ENCODE measurements around the gene PHF8. TPM values are rescaled to one million over a fixed set of nuclear protein-coding genes. Genes with fewer than 3 reads are reported as not detected.

The PHF8 gene
- total and polyA plus RNA-seq, 9 donors: 11.7 to 39.7 (median 33.4) TPM

DNA sequence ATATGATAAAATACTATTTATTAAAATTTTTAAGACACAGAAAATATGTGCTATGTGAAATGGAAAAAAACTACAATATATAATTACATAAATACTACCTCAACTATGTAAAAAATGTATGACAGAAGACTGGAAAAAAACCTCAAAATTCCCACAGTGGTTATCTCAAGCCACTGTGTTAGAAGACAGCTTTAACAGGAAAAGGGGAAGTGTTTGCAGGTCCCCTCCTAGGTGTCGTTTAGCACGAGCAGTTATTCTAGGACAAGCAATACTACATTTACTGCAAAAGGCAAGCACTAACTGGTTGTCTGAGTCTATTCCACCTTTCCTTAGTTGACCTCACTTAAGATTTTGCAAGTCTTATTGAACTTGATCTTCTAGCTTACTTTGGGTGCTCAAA, 44.9 kb upstream of the PHF8 start:
- Histone ChIP-seq H3K9me3 (no peaks in the 10 kb centered on the region), H3K4me3 (no peak overlapping the region), H3K36me3 (no peaks in the 10 kb centered on the region), H3K27ac (no peak overlapping the region), H3K27me3 (no peaks in the 10 kb centered on the region), H3K4me1 (ENCODE audit: insufficient read depth) (no peaks in the 10 kb centered on the region)
- no peak for DNase-seq
- 69 to 75% (median 74%) methylated on average over 2 of the region's 2 CpGs for WGBS, 3 donors
- intact Hi-C loops (cut with DNase I): no loop called here
- TF ChIP-seq POLR2A (IDR thresholded peaks at IDR 0.05) (no peak), EP300 (IDR thresholded peaks at IDR 0.05) (no peak)
- TF ChIP-seq, protein P1, sequence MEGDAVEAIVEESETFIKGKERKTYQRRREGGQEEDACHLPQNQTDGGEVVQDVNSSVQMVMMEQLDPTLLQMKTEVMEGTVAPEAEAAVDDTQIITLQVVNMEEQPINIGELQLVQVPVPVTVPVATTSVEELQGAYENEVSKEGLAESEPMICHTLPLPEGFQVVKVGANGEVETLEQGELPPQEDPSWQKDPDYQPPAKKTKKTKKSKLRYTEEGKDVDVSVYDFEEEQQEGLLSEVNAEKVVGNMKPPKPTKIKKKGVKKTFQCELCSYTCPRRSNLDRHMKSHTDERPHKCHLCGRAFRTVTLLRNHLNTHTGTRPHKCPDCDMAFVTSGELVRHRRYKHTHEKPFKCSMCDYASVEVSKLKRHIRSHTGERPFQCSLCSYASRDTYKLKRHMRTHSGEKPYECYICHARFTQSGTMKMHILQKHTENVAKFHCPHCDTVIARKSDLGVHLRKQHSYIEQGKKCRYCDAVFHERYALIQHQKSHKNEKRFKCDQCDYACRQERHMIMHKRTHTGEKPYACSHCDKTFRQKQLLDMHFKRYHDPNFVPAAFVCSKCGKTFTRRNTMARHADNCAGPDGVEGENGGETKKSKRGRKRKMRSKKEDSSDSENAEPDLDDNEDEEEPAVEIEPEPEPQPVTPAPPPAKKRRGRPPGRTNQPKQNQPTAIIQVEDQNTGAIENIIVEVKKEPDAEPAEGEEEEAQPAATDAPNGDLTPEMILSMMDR (IDR thresholded peaks at IDR 0.05): no peak

DNA sequence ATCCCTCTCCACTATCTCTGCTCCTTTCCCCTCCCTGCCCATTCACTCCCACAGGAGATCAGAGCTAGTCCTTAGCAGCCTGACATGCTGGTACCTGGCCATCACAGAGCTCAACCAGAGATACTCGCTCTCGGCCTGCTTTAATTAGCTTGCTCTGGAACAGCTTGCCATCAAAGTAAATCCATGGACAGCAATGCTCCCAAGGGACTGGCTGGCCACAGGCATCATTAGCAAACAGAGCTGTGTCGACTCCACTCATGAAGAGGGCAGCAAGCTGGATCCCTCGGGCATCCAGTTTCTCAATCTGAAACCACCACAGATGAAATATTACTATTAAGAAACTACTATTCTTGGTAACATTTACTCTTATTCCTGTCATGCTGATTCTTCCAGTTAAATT, 43.4 kb upstream of the PHF8 start:
- Histone ChIP-seq H3K4me3 (no peak overlapping the region), H3K27me3 (no peaks in the 10 kb centered on the region), H3K36me3 (no peaks in the 10 kb centered on the region), H3K9me3 (no peaks in the 10 kb centered on the region), H3K4me1 (ENCODE audit: insufficient read depth) (no peaks in the 10 kb centered on the region), H3K27ac (no peak overlapping the region)
- no peak for DNase-seq
- intact Hi-C loops (cut with DNase I): no loop called here
- no peak for TF ChIP-seq EP300 (IDR thresholded peaks at IDR 0.05)
- TF ChIP-seq POLR2A (IDR thresholded peaks at IDR 0.05): no peak
- TF ChIP-seq, protein P1 (IDR thresholded peaks at IDR 0.05): no peak
- WGBS, 3 donors: 71 to 76% (median 74%) methylated on average over 4 of the region's 4 CpGs

DNA sequence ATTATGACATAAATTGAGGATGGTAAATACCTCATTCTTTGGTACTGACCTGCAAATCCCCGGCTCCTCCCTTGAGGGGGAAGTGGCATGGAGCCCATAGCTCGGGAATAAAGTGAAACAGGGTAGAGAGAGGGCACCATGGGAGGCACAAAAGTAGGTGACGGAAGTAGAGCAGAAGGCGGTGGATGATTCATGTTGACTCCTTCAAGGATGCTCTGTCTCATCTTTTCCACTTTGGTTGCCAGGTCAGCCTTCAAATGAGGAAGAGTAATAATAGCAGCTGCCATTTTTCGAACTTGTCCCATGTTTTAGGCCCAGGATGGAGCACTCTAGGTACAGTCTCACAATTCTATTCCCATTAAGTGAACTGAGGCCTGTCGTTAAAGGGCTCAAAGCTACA, 41.4 kb upstream of the PHF8 start:
- 71 to 83% (median 75%) methylated on average over 6 of the region's 6 CpGs for WGBS, 3 donors
- Histone ChIP-seq H3K4me3 (no peak overlapping the region), H3K36me3 (no peaks in the 10 kb centered on the region), H3K27ac (no peak overlapping the region), H3K27me3 (no peaks in the 10 kb centered on the region), H3K4me1 (ENCODE audit: insufficient read depth) (no peaks in the 10 kb centered on the region), H3K9me3 (no peaks in the 10 kb centered on the region)
- no peak for DNase-seq
- TF ChIP-seq, protein P1 (IDR thresholded peaks at IDR 0.05): no peak
- TF ChIP-seq EP300 (IDR thresholded peaks at IDR 0.05) (no peak), POLR2A (IDR thresholded peaks at IDR 0.05) (no peak)
- intact Hi-C loops (cut with DNase I): no loop called here

DNA sequence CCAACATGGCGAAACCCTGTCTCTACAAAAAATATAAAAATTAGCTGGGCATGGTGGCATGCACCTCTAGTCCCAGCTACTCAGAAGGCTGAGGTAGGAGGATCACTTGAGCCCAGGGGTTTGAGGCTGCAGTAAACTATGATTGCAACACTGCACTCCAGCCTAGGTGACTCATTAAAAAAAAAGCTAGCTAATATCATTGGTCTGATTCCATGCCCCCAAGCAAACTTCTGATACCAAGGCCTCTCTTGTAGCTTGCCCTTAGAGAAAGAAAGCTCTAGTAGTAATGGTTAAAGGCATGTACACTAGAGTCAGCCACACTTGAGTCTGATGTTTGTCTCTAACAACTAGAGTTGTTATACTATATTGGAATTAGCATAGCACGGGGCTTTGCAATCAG, 32.6 kb upstream of the PHF8 start:
- Histone ChIP-seq H3K4me3 (no peak overlapping the region), H3K9me3 (no peaks in the 10 kb centered on the region), H3K4me1 (ENCODE audit: insufficient read depth) (no peaks in the 10 kb centered on the region), H3K27me3 (no peaks in the 10 kb centered on the region), H3K36me3 (no peaks in the 10 kb centered on the region), H3K27ac (no peak overlapping the region)
- TF ChIP-seq EP300 (IDR thresholded peaks at IDR 0.05) (no peak), POLR2A (IDR thresholded peaks at IDR 0.05) (no peak)
- TF ChIP-seq, protein P1 (IDR thresholded peaks at IDR 0.05): no peak
- 82 to 89% (median 88%) methylated on average over 2 of the region's 2 CpGs for WGBS, 3 donors
- intact Hi-C loops (cut with DNase I): no loop called here
- no peak for DNase-seq

DNA sequence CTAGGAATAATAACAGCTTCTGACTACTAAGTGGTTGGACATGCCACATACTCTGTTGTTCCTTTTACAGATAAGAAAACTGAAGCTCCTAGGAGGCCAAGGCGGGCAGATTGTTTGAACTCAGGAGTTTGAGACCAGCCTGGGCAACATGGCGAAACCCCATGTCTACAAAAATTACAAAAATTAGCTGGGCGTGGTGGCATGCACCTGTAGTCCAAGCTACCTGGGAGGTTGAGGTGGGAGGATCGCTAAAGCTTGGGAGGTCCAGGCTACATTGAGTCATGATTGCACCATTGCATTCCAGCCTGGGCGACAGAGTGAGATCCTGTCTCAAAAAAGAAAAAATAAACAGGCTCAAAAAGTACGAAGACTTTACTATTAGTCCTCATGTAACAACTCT, 30.6 kb upstream of the PHF8 start:
- intact Hi-C loops (cut with DNase I): no loop called here
- 86 to 88% (median 87%) methylated on average over 6 of the region's 6 CpGs for WGBS, 3 donors

More for the DNA sequence above, 30.6 kb upstream of the PHF8 start:
- TF ChIP-seq, protein P1 (IDR thresholded peaks at IDR 0.05): no peak
- TF ChIP-seq POLR2A (IDR thresholded peaks at IDR 0.05) (no peak), EP300 (IDR thresholded peaks at IDR 0.05) (no peak)
- Histone ChIP-seq H3K9me3 (no peaks in the 10 kb centered on the region), H3K36me3 (no peaks in the 10 kb centered on the region), H3K4me3 (no peak overlapping the region), H3K27me3 (no peaks in the 10 kb centered on the region), H3K27ac (no peak overlapping the region), H3K4me1 (ENCODE audit: insufficient read depth) (no peaks in the 10 kb centered on the region)
- DNase-seq: no peak
